Ishikawa (cell line): Measurements from ENCODE around the gene OBSCN.

Experiments
- CEBPB ChIP-seq: IDR thresholded peaks from 2 replicates; pipeline ENCODE4 v1.6.1; 2012
- CREB1 ChIP-seq: IDR thresholded peaks from 2 replicates; pipeline ENCODE4 v1.6.1; 2012; ENCODE audit warnings: low read depth
- EGR1 ChIP-seq: IDR thresholded peaks from 2 replicates; pipeline ENCODE4 v1.6.1; 2012
- EP300 ChIP-seq: IDR thresholded peaks from 2 replicates; pipeline ENCODE4 v1.6.1; 2012; ENCODE audit warnings: borderline replicate concordance
- RAD21 ChIP-seq: IDR thresholded peaks from 2 replicates; pipeline ENCODE4 v1.6.1; 2012; ENCODE audit warnings: low read depth
- TCF12 ChIP-seq: IDR thresholded peaks from 2 replicates; pipeline ENCODE4 v1.6.1; 2012; ENCODE audit warnings: low read depth
- YY1 ChIP-seq: IDR thresholded peaks from 2 replicates; pipeline ENCODE4 v1.6.1; 2012; ENCODE audit warnings: low read depth
- ZBTB7A ChIP-seq: IDR thresholded peaks from 2 replicates; pipeline ENCODE4 v1.6.1; 2012; ENCODE audit warnings: low read depth
- TF ChIP-seq, protein P1 (sequence below): IDR thresholded peaks from 2 replicates; pipeline ENCODE4 v1.6.1; 2012; ENCODE audit warnings: low read depth, mild to moderate bottlenecking
- TF ChIP-seq, protein P2 (sequence below): IDR thresholded peaks from 2 replicates; pipeline ENCODE4 v1.6.1; 2012
- TF ChIP-seq, protein P3 (sequence below): IDR thresholded peaks from 2 replicates; pipeline ENCODE4 v1.6.1; 2012

DNA sequence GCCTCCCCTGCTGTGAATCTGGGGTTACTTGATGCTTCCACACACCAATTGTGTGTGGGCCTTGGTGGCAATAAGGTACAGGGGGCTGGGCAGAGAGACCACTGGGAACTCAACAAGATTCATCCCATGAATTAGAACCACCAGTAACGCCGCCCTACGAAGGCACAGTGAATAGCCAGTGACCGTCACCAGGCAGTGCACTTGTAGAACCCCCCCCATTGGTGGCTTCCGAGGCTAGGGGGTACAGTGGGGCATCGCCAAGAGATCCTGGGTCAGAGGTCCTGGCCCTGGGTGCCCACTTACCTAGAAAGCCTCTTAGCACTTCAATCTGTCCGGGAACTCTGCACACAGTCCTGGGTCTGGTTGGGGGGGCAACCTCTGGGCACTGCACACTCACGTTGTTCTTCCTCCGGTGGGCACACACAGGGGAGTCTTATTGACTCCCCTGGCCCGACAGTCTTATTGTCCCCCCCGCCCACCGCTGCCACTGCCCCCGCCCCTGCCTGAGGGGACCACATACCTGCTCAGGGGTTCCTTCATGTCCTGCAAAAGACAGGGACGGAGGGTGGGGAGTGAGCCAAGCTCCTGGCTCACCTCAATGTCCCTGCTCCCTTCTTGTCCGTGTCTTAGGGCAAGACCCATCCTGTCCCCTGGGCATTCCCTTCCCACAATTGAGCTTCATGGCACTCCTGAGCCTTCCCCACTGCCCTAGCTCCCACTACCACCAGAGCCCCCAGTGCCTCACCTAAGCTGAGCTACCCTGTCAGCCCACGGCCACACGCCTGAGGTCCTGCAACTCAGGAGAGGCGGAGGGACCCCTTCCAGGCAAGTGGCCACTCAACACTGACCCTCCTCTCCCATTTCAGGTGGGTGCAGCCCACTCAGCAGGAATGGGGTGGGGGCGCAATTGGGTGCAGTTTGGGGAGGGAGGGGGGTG is 201.3 kb downstream of the OBSCN start:
- TF ChIP-seq, protein P1, sequence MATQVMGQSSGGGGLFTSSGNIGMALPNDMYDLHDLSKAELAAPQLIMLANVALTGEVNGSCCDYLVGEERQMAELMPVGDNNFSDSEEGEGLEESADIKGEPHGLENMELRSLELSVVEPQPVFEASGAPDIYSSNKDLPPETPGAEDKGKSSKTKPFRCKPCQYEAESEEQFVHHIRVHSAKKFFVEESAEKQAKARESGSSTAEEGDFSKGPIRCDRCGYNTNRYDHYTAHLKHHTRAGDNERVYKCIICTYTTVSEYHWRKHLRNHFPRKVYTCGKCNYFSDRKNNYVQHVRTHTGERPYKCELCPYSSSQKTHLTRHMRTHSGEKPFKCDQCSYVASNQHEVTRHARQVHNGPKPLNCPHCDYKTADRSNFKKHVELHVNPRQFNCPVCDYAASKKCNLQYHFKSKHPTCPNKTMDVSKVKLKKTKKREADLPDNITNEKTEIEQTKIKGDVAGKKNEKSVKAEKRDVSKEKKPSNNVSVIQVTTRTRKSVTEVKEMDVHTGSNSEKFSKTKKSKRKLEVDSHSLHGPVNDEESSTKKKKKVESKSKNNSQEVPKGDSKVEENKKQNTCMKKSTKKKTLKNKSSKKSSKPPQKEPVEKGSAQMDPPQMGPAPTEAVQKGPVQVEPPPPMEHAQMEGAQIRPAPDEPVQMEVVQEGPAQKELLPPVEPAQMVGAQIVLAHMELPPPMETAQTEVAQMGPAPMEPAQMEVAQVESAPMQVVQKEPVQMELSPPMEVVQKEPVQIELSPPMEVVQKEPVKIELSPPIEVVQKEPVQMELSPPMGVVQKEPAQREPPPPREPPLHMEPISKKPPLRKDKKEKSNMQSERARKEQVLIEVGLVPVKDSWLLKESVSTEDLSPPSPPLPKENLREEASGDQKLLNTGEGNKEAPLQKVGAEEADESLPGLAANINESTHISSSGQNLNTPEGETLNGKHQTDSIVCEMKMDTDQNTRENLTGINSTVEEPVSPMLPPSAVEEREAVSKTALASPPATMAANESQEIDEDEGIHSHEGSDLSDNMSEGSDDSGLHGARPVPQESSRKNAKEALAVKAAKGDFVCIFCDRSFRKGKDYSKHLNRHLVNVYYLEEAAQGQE, result no peak
- TF ChIP-seq EP300 (no peak), YY1 (no peak), CREB1 (no peak), EGR1 (no peak), TCF12 (no peak), CEBPB (no peak), ZBTB7A (no peak), RAD21 (no peak)
- TF ChIP-seq, protein P2, sequence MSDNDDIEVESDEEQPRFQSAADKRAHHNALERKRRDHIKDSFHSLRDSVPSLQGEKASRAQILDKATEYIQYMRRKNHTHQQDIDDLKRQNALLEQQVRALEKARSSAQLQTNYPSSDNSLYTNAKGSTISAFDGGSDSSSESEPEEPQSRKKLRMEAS, result no peak
- TF ChIP-seq, protein P3, sequence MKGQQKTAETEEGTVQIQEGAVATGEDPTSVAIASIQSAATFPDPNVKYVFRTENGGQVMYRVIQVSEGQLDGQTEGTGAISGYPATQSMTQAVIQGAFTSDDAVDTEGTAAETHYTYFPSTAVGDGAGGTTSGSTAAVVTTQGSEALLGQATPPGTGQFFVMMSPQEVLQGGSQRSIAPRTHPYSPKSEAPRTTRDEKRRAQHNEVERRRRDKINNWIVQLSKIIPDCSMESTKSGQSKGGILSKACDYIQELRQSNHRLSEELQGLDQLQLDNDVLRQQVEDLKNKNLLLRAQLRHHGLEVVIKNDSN, result no peak
